Esophagus muscularis mucosa (tissue), 4 donors: ENCODE results near the gene TCF7. TPM values are rescaled to one million over a fixed set of nuclear protein-coding genes. Genes with fewer than 3 reads are reported as not detected.
A peak's percentile ranks its signal among the peaks of the same experiment; 100 is the strongest.

ENCODE experiments used
- DNase-seq: peaks from one replicate; pipeline ENCODE4 v3.0.0-alpha.2; 2017; ENCODE audit errors: extremely low spot score
- H3K27ac ChIP-seq, 4 donors: fragments of 200-600 bp; sonication (generic); replicated peaks in 1 of 4; 1 replicate in 3 of 4; 2 replicates in 1 of 4; pipeline ENCODE4 v1.5.1; 2016 to 2019; ENCODE audit warnings: mild to moderate bottlenecking in 1 of 4
- H3K27me3 ChIP-seq, 4 donors: fragments of 200-600 bp; sonication (generic); one replicate each; pipeline versions ENCODE4 v1.5.1 to v1.6.0; 2016 to 2019
- H3K36me3 ChIP-seq, 4 donors: fragments of 200-600 bp; sonication (generic); one replicate each; pipeline ENCODE4 v1.5.1; 2016 to 2019
- H3K4me1 ChIP-seq, 4 donors: fragments of 200-600 bp; sonication (generic); one replicate each; pipeline ENCODE4 v1.5.1; 2016 to 2019
- H3K4me3 ChIP-seq, 4 donors: fragments of 200-600 bp; sonication (generic); 1 replicate in 2 of 4; 2 replicates in 2 of 4; pipeline ENCODE4 v1.5.1; 2016 to 2019; ENCODE audit warnings: mild to moderate bottlenecking in 4 of 4, moderate library complexity in 1 of 4
- H3K9me3 ChIP-seq, 4 donors: fragments of 200-600 bp; sonication (generic); 1 replicate in 3 of 4; 2 replicates in 1 of 4; pipeline ENCODE4 v1.5.1; 2016 to 2019
- EP300 ChIP-seq: sonication (generic); formaldehyde crosslinking; IDR thresholded peaks from one replicate; pipeline ENCODE4 v1.6.1; 2017; ENCODE audit warnings: antibody characterized with exemption
- POLR2A ChIP-seq: fragments of 450-650 bp; IDR thresholded peaks from one replicate; pipeline ENCODE4 v1.6.1; 2017; ENCODE audit warnings: antibody characterized with exemption, moderate library complexity, mild to moderate bottlenecking, low read depth
- POLR2AphosphoS5 ChIP-seq, 2 donors: sonication (generic); formaldehyde crosslinking; IDR thresholded peaks; one replicate each; pipeline ENCODE4 v1.6.1; 2017; ENCODE audit warnings: antibody characterized with exemption in 2 of 2
- WGBS: methylation state at CpG from one replicate; pipeline ENCODE4 v1.1.5; 2018; 5-methylcytosine and 5-hydroxymethylcytosine counted together
- intact Hi-C: fragments of 100-400 bp; cut with DNase I; formaldehyde crosslinking; loops from one replicate; pipeline ENCODE4 v1.15.1; 2023
- total RNA-seq, 4 donors: library from RNA; depleted of rRNA; stranded (reverse); fragments of >200 nt; gene quantifications; one replicate each; pipeline versions ENCODE4 v1.1.0 to v1.2.1, GENCODE V29; 2016
- TF ChIP-seq, protein P1 (sequence below), 3 experiments: fragments of 200-600 bp in 2 of 3; fragments of 450-650 bp in 1 of 3; sonication (generic) in 2 of 3; IDR thresholded peaks; one replicate each; pipeline ENCODE4 v1.5.1; 2017 to 2019; ENCODE audit warnings: antibody characterized with exemption in 3 of 3, mild to moderate bottlenecking in 2 of 3, moderate library complexity in 1 of 3

The TCF7 gene
- total RNA-seq, 4 donors from 2014 or later: 0.99 to 2.1 (median 1.5) TPM

DNA sequence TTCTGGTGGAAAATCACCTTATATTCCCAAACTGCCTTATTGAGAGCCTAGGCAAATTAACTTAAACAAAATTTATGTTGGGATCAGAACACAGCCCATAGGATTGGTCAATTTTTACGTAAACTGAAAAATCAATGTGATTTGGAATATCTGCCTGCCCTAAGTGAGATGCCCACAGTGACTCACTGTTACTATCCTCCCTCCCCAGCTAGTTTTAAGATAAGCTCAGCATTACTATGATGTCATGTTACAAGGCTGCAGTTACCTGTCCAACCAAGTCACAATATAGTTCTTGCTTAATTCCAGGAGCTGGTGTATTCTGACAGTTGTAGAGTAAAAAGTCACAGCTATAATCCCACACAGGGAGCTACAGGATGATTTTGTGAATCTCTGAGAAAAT is 39.2 kb downstream of the TCF7 start:
- Histone ChIP-seq H3K4me1 (peaks cover 23 to 33% (median 29%) of the 10 kb centered on the region in 4 donors), H3K9me3 (no peaks in the 10 kb centered on the region), H3K36me3 (peaks cover 34 to 97% (median 69%) of the 10 kb centered on the region in 4 donors), H3K27ac (no peak overlapping the region), H3K27me3 (no peaks in the 10 kb centered on the region), H3K4me3 (no peak overlapping the region)
- intact Hi-C loops: no loop called here
- no peak for TF ChIP-seq POLR2AphosphoS5 (IDR thresholded peaks at IDR 0.05)
- TF ChIP-seq, protein P1, sequence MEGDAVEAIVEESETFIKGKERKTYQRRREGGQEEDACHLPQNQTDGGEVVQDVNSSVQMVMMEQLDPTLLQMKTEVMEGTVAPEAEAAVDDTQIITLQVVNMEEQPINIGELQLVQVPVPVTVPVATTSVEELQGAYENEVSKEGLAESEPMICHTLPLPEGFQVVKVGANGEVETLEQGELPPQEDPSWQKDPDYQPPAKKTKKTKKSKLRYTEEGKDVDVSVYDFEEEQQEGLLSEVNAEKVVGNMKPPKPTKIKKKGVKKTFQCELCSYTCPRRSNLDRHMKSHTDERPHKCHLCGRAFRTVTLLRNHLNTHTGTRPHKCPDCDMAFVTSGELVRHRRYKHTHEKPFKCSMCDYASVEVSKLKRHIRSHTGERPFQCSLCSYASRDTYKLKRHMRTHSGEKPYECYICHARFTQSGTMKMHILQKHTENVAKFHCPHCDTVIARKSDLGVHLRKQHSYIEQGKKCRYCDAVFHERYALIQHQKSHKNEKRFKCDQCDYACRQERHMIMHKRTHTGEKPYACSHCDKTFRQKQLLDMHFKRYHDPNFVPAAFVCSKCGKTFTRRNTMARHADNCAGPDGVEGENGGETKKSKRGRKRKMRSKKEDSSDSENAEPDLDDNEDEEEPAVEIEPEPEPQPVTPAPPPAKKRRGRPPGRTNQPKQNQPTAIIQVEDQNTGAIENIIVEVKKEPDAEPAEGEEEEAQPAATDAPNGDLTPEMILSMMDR (IDR thresholded peaks at IDR 0.05): no peak
- 95% methylated on average over 1 of the region's 1 CpG for WGBS
- no peak for DNase-seq

DNA sequence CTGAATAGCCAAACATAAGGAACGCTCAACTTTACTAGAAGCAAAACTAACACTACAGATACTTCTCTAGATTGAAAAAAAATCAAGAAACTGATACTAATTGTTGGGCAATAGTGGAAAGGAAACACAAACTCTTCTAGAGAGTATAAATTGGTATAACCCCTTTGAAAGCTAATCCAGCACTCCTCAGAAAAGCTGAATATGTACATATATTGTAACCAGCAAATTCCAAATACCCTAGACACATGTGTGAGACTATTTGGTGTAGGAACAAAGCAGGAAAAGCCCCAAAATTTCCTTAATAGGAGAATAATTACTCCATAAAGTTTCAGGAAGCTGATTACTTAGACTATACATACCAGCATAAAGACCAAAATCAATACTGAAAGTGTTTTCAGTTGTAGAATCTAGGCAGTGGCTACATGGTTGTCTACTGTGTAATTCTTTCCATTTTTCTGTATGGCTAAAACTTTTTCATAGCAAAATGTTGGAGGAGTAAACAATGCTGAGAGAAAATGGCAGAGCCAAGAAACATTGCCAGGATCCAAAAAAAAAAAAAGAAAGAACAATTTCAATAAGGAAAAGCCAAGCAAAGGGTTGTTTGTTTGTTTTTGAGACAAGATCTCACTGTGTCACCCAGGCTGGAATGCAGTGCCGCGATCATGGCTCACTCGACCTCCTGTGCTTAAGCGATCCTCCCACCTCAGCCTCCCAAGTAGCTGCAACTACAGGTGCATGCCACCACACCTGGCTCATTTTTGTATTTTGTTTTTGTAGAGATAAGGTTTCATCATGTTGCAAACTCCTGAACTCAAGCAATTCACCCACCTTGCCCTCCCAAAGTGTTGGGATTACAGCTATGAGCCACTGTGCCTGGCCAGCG is 47.3 kb downstream of the TCF7 start:
- TF ChIP-seq, protein P1 (IDR thresholded peaks at IDR 0.05): no peak
- no peak for TF ChIP-seq POLR2AphosphoS5 (IDR thresholded peaks at IDR 0.05)
- no peak for TF ChIP-seq EP300
- no peak for TF ChIP-seq POLR2A
- no peak for DNase-seq
- Histone ChIP-seq H3K4me3 (no peak overlapping the region), H3K27me3 (no peaks in the 10 kb centered on the region), H3K4me1 (peaks cover 0 to 10% (median 5%) of the 10 kb centered on the region in 4 donors), H3K27ac (no peak overlapping the region), H3K9me3 (no peaks in the 10 kb centered on the region), H3K36me3 (peaks cover 64 to 95% (median 75%) of the 10 kb centered on the region in 4 donors)
- WGBS: 94% methylated on average over 6 of the region's 6 CpGs
- intact Hi-C loops: no loop called here

DNA sequence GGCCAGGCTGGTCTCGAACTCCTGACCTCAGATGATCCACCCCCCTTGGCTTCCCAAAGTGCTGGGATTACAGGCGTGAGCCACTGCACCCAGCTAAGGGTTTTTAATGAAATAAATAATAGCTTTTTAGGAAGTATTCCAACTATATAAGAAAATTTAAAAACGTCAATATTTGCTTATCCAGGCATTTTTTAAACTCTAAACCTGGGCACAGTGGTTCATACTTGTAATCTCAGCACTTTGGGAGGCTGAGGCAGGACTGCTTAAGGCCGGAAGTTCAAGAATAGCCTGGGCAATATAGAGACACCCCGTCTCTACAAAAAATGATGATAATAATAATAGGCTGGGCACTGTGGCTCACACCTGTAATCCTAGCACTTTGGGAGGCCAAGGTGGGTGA is 48.1 kb downstream of the TCF7 start:
- no peak for DNase-seq
- no peak overlapping the region for H3K27ac ChIP-seq
- peaks cover 0 to 10% (median 5%) of the 10 kb centered on the region in 4 donors for H3K4me1 ChIP-seq
- H3K27me3 ChIP-seq: no peaks in the 10 kb centered on the region
- H3K4me3 ChIP-seq: no peak overlapping the region
- H3K9me3 ChIP-seq: no peaks in the 10 kb centered on the region
- peaks cover 61 to 95% (median 77%) of the 10 kb centered on the region in 4 donors for H3K36me3 ChIP-seq
- intact Hi-C loops: no loop called here
- TF ChIP-seq, protein P1 (IDR thresholded peaks at IDR 0.05): no peak
- TF ChIP-seq EP300 (no peak), POLR2A (no peak), POLR2AphosphoS5 (IDR thresholded peaks at IDR 0.05) (no peak)
- WGBS: 95% methylated on average over 5 of the region's 5 CpGs

DNA sequence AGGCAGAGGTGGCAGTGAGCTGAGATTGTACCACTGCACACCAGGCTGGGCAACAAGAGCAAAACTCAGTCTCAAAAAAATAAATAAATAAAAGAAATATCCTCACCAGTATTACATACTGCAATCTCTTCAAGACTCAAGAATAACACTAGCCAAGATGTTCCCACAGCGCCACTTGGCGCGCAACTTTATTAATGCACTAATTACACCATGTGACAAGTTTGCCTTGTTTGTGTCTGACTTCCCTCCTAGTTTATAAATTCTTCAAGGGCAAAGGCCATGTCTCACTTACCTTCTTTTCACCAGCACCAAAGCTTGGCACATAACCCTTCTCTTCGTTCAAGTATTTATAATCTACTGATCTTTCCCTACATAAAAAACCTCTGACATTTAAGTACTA is 57.5 kb downstream of the TCF7 start:
- peak; percentile 12 for DNase-seq
- intact Hi-C loops: loop anchor here (10.0 kb wide), 1 partner anchor 403 kb away; no protein-coding TSS in a partner anchor
- H3K27ac ChIP-seq: no peak overlapping the region
- no peaks in the 10 kb centered on the region for H3K9me3 ChIP-seq
- H3K4me1 ChIP-seq: peaks cover 40 to 73% (median 52%) of the 10 kb centered on the region in 4 donors
- H3K27me3 ChIP-seq: no peaks in the 10 kb centered on the region
- no peak overlapping the region for H3K4me3 ChIP-seq
- peaks cover 13 to 68% (median 65%) of the 10 kb centered on the region in 4 donors for H3K36me3 ChIP-seq
- TF ChIP-seq, protein P1 (IDR thresholded peaks at IDR 0.05): no peak
- TF ChIP-seq EP300 (no peak), POLR2AphosphoS5 (IDR thresholded peaks at IDR 0.05) (no peak), POLR2A (no peak)
- WGBS: 90% methylated on average over 4 of the region's 4 CpGs
